ENCODE measurements around the gene ZNF133.

GRCh38 chr20:18256440-18257090, 31.8 kb upstream of the ZNF133 start:
- TF ChIP-seq, protein P1, sequence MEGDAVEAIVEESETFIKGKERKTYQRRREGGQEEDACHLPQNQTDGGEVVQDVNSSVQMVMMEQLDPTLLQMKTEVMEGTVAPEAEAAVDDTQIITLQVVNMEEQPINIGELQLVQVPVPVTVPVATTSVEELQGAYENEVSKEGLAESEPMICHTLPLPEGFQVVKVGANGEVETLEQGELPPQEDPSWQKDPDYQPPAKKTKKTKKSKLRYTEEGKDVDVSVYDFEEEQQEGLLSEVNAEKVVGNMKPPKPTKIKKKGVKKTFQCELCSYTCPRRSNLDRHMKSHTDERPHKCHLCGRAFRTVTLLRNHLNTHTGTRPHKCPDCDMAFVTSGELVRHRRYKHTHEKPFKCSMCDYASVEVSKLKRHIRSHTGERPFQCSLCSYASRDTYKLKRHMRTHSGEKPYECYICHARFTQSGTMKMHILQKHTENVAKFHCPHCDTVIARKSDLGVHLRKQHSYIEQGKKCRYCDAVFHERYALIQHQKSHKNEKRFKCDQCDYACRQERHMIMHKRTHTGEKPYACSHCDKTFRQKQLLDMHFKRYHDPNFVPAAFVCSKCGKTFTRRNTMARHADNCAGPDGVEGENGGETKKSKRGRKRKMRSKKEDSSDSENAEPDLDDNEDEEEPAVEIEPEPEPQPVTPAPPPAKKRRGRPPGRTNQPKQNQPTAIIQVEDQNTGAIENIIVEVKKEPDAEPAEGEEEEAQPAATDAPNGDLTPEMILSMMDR (IDR thresholded peaks at IDR 0.05 in 8 of 11, conservative IDR thresholded peaks at IDR 0.05 in 3 of 11), result no peak
- no peak for TF ChIP-seq POLR2A (IDR thresholded peaks at IDR 0.05)
- TF ChIP-seq POLR2AphosphoS5 (IDR thresholded peaks at IDR 0.05), result no peak

Data from spleen (tissue), 7 donors.